NB4 (cell line): ENCODE data around the gene POLRMT.

ENCODE experiments used
- DNase-seq: peaks from one replicate; pipeline ENCODE4 v3.0.0; 2010; ENCODE audit warnings: low read depth
- H3K4me3 ChIP-seq: one replicate; pipeline ENCODE4 v1.5.1; 2011; ENCODE audit warnings: mild to moderate bottlenecking, low read depth, low read length, moderate library complexity
- MYC ChIP-seq: IDR thresholded peaks from 2 replicates; pipeline ENCODE4 v1.6.1; 2011; ENCODE audit warnings: low read depth, low read length
- POLR2A ChIP-seq: IDR thresholded peaks from 2 replicates; pipeline ENCODE4 v1.6.1; 2011; ENCODE audit warnings: mild to moderate bottlenecking; ENCODE audit not compliant: insufficient read length; ENCODE audit errors: extremely low read depth
- TF ChIP-seq, protein P1 (sequence below): IDR thresholded peaks from 2 replicates; pipeline ENCODE4 v1.6.1; 2011; ENCODE audit warnings: low read depth, low read length
- TF ChIP-seq, protein P2 (sequence below): IDR thresholded peaks from one replicate; pipeline ENCODE4 v1.5.1; 2012; ENCODE audit warnings: low read depth, low read length

POLRMT gene

DNA sequence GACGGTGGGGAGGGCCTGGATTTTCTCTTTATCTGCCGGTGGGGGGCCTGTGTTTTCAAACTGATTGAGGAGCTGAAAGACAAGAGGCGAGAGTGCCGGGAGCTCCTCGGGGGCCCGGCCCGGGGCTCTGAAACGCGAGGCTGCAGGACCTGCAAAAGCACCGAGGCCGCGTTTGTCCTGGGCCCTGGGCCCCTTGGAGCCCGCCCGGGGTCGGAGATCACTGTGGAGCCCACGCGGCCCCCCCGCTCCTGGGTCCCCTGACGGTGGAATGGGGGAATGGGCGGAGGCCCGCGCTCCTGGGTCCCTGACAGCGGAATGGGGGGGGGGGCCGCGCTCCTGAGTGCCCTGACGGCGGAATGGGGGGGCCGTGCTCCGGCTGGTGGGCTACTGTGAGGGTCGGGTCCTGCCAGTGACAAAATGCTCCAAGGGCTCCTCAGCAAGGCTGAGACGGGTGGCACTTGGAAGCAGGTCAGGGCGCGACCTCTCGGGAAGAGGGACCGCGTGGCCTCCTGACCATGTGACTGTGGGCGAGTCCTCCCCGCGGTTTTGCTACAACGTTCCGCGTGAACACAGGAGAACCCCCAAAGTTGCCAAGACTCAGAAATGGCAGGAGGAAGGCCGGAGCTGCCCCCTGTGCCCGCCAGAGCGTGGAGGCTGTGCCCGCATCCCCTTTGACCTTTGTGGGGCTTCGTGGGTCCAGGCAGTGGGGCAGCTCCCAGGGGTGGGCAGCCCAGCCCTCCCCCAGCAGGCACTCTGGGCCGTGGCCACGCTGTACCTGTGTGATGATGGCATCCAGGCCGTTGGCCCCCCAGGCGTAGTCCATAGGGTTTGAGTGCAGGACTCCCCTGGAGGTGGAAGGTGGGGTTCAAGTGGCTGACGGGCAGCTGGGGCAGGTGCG is 15.8 kb upstream of the POLRMT start:
- no peak for DNase-seq
- H3K4me3 ChIP-seq = no peak overlapping the region
- TF ChIP-seq, protein P1, sequence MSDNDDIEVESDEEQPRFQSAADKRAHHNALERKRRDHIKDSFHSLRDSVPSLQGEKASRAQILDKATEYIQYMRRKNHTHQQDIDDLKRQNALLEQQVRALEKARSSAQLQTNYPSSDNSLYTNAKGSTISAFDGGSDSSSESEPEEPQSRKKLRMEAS = no peak
- TF ChIP-seq POLR2A = no peak
- TF ChIP-seq, protein P2, sequence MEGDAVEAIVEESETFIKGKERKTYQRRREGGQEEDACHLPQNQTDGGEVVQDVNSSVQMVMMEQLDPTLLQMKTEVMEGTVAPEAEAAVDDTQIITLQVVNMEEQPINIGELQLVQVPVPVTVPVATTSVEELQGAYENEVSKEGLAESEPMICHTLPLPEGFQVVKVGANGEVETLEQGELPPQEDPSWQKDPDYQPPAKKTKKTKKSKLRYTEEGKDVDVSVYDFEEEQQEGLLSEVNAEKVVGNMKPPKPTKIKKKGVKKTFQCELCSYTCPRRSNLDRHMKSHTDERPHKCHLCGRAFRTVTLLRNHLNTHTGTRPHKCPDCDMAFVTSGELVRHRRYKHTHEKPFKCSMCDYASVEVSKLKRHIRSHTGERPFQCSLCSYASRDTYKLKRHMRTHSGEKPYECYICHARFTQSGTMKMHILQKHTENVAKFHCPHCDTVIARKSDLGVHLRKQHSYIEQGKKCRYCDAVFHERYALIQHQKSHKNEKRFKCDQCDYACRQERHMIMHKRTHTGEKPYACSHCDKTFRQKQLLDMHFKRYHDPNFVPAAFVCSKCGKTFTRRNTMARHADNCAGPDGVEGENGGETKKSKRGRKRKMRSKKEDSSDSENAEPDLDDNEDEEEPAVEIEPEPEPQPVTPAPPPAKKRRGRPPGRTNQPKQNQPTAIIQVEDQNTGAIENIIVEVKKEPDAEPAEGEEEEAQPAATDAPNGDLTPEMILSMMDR = no peak
- TF ChIP-seq MYC = no peak

DNA sequence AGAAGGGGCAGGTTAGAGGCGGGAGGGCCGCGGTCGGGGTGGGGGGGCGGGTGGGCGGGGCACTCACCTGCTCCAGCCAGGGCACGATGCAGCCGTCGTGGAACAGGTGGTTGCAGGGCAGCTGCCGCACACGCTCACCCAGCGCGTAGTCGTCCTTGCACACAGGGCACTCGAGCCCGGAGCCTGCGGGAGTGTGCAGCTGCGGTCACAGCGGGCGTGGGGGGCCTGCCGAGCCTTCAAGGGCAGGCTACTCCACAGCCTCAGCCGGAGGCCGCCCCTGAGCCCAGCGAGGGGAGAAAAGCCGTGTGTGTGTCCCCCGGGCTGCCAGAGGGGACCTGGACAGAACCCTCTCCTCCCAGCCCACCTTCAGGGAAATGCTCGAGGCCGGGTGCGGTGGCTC is 15.0 kb upstream of the POLRMT start:
- no peak for TF ChIP-seq MYC
- TF ChIP-seq POLR2A = no peak
- TF ChIP-seq, protein P2 = no peak
- TF ChIP-seq, protein P1 = no peak
- no peak overlapping the region for H3K4me3 ChIP-seq
- no peak for DNase-seq

DNA sequence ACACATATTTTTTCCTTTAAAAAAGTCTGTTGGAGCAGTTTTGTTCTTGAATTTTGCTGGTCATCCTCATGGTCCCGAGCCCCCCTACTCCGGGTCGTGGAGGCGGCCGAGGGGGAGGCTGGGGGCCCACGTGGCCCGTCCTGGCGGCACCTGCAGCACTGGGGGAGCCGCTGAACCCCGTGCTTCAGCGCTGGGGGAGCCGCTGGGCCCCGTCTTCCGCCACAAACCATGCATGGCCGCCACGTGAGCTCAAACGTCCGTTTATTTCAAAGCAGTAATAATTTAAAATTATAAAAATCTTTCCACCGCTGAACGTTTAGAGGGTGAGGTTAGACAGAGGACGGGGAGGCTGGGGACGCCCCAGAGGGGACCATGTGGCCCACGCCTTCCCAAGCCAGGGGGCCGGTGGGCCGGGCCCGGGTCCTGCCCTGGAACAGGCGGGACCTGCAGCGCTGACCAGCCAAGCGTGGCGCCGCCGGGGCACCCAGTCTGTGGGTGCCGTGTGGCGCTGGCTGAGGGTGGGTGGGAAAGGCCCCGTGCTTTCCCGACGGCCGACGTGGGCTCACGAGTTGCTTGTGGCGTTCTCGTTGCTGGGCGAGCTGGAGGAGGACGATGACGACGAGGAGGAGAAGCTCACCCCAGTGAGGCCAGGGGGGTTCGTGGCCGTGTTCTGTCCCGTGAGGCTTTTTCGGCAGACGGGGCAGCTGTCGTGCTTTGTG is 14.4 kb upstream of the POLRMT start:
- TF ChIP-seq, protein P1 = no peak
- no peak for TF ChIP-seq MYC
- no peak overlapping the region for H3K4me3 ChIP-seq
- DNase-seq = no peak

DNA sequence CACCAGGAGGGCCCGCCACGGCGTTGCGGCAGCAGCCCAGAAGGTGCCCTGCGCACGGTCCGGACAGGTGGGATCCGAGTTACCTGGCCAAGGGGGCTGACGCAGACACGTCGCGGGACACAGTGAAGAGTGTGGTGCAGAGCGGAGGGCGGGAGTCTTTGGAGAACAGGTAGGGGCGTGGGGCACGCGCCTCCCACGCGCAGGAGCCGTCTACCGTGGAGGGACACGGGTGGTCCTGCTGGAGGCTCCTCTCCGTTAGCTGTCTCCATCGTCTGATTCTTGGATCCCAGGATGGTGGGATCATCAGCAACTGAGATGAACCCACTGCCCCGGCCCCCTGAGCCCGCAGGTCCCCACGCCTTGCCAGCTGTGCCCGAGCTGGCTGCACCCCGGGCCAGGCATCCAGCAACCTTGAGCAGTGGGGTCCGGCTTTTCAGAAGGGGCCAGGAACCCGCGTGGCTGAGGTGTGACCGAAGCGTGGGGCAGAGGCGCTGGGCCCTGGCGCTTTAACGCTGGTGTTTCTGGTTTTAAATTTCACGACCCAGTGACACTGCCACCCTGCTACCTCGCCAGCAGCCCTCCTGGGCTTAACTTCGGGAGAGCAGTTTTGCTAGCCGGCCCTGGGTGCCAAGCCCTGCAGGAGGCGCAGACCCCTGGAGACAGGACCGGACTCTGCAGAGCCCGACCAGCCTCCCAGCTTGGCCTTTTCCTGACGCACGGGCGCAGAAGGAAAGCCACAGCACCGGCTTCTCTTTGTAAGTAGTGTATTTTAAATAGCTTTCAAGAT is 13.6 kb upstream of the POLRMT start:
- H3K4me3 ChIP-seq = no peak overlapping the region
- TF ChIP-seq, protein P1 = no peak
- no peak for TF ChIP-seq MYC
- TF ChIP-seq, protein P2 = no peak
- TF ChIP-seq POLR2A = no peak
- no peak for DNase-seq

DNA sequence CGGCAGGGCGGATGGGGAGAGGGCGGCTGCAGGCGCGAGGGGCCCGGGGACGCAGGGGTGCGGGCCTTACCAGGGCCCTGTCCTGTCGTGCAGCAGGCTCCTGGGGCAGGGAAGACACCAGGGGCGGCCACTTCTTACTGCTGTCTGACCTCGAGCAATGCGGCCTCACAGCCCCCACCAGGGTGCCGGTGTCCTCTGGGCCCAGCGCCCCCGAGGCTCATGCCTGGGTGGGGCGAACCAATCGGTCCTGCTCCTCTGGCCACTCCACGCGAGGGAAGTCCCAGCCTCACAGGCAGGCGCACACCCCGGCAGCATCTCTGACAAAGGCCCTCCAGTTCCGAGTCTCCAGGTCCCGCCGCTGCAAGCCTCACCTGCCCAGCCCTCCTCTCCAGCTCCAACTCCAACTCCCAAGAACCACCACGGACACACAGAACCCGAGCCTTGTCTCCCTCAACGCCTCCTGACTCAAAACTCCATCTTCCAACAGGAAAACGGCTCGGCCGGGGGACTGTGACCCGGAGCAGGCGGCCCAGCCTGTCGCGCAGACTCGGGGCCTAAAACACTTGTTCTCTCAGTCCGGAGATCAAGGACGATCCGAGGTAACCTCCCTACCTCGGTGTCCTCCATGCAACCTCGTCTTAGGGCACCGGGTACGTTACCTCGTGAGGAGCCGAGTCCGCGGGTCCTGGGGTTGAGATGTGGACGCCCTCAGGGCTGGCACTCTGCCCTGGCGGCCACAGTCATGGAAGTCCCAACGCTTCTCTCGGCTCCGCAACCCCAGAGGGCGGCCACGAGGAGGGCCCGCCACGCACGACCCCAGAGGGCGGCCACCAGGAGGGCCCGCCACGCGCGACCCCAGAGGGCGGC is 12.8 kb upstream of the POLRMT start:
- no peak for DNase-seq
- no peak overlapping the region for H3K4me3 ChIP-seq
- TF ChIP-seq, protein P1 = no peak
- TF ChIP-seq POLR2A = no peak
- TF ChIP-seq, protein P2 = no peak
- no peak for TF ChIP-seq MYC
